Activated CD8-positive, alpha-beta memory T cell treated with anti-CD3 and anti-CD28 coated beads, Interleukin-2, amount 10 ng/mL, durations not matched to agents 7 days and 5 days (primary cell): ENCODE results near the gene OSBP. TPM values are rescaled to one million over a fixed set of nuclear protein-coding genes. Genes with fewer than 3 reads are reported as not detected.
A peak's percentile ranks its signal among the peaks of the same experiment; 100 is the strongest.

Experiments
- ATAC-seq: fragments of 150-1000 bp; cut with Tn5 transposase; one replicate; pipeline ENCODE4 v1.10.0; 2021; ENCODE audit warnings: moderate library complexity
- CTCF ChIA-PET: fragments of 350-600 bp; sonication (Branson Sonifier 250); formaldehyde crosslinking; loops from one replicate; lab custom pipeline; 2021; ENCODE audit warnings: antibody characterized with exemption; lab: Charles Lee
- DNase-seq: peaks from one replicate; pipeline ENCODE4 v3.0.0-alpha.2; 2020
- H3K27ac Mint-ChIP-seq: one replicate; pipeline ENCODE4 v1.8.0; 2021; ENCODE audit warnings: mild to moderate bottlenecking, mixed read lengths
- H3K27me3 Mint-ChIP-seq: one replicate; pipeline ENCODE4 v1.8.0; 2021; ENCODE audit warnings: mixed read lengths
- H3K36me3 Mint-ChIP-seq: one replicate; pipeline ENCODE4 v1.8.0; 2021; ENCODE audit warnings: mild to moderate bottlenecking, mixed read lengths
- H3K4me1 Mint-ChIP-seq: one replicate; pipeline ENCODE4 v1.8.0; 2021; ENCODE audit warnings: mixed read lengths
- H3K4me3 Mint-ChIP-seq: one replicate; pipeline ENCODE4 v1.8.0; 2021; ENCODE audit warnings: mild to moderate bottlenecking, moderate library complexity, mixed read lengths
- H3K9me3 Mint-ChIP-seq: one replicate; pipeline ENCODE4 v1.8.0; 2022; ENCODE audit warnings: low read depth, mixed read lengths
- total RNA-seq, 2 experiments: library from RNA; stranded (reverse); gene quantifications; one replicate each; pipeline ENCODE4 v1.2.3, GENCODE V29; 2021

The OSBP gene
- total RNA-seq, 2 experiments from 2014 or later = 36.6 to 38.0 TPM

GRCh38 chr11:59584294-59584693 is 31.3 kb downstream of the OSBP start:
- CTCF ChIA-PET = no interaction called here
- Mint-ChIP-seq H3K27ac (no peak overlapping the region), H3K4me1 (no peaks in the 10 kb centered on the region), H3K36me3 (peaks cover 66% of the 10 kb centered on the region), H3K4me3 (no peak overlapping the region), H3K9me3 (peaks cover 7% of the 10 kb centered on the region), H3K27me3 (no peaks in the 10 kb centered on the region)
- ATAC-seq (no peak), DNase-seq (no peak)

GRCh38 chr11:59582006-59582405 is 33.6 kb downstream of the OSBP start:
- CTCF ChIA-PET = no interaction called here
- H3K27ac Mint-ChIP-seq = no peak overlapping the region
- H3K36me3 Mint-ChIP-seq = peaks cover 63% of the 10 kb centered on the region
- peaks cover 7% of the 10 kb centered on the region for H3K9me3 Mint-ChIP-seq
- no peak overlapping the region for H3K4me3 Mint-ChIP-seq
- no peaks in the 10 kb centered on the region for H3K4me1 Mint-ChIP-seq
- no peaks in the 10 kb centered on the region for H3K27me3 Mint-ChIP-seq
- DNase-seq (no peak), ATAC-seq (no peak)

- Mint-ChIP-seq H3K36me3 (peaks cover 61% of the 10 kb centered on the region), H3K27ac (no peak overlapping the region), H3K4me1 (no peaks in the 10 kb centered on the region), H3K9me3 (no peaks in the 10 kb centered on the region), H3K4me3 (no peak overlapping the region), H3K27me3 (no peaks in the 10 kb centered on the region)
- DNase-seq (peak; percentile 7), ATAC-seq (no peak)
- CTCF ChIA-PET = interaction anchor here (0.6 to 1.0 kb wide), 2 partner anchors 29 to 41 kb away, joined by 3 to 4 read pairs; no protein-coding TSS in a partner anchor
Measured at GRCh38 chr11:59578369-59578768, 37.2 kb downstream of the OSBP start.

GRCh38 chr11:59575505-59575904 is 40.1 kb downstream of the OSBP start:
- no peak overlapping the region for H3K4me3 Mint-ChIP-seq
- ATAC-seq (no peak), DNase-seq (no peak)
- CTCF ChIA-PET = no interaction called here
- no peaks in the 10 kb centered on the region for H3K27me3 Mint-ChIP-seq
- H3K9me3 Mint-ChIP-seq = no peaks in the 10 kb centered on the region
- H3K36me3 Mint-ChIP-seq = peaks cover 47% of the 10 kb centered on the region
- no peak overlapping the region for H3K27ac Mint-ChIP-seq
- no peaks in the 10 kb centered on the region for H3K4me1 Mint-ChIP-seq

GRCh38 chr11:59574932-59575502 is 40.6 kb downstream of the OSBP start:
- Mint-ChIP-seq H3K4me1 (no peaks in the 10 kb centered on the region), H3K9me3 (no peaks in the 10 kb centered on the region), H3K27ac (no peak overlapping the region)

GRCh38 chr11:59574467-59574866 is 41.1 kb downstream of the OSBP start:
- DNase-seq = no peak
- Mint-ChIP-seq H3K27ac (no peak overlapping the region), H3K4me3 (no peak overlapping the region), H3K9me3 (no peaks in the 10 kb centered on the region), H3K27me3 (no peaks in the 10 kb centered on the region), H3K4me1 (no peaks in the 10 kb centered on the region), H3K36me3 (peaks cover 38% of the 10 kb centered on the region)
- ATAC-seq = no peak
- CTCF ChIA-PET = no interaction called here

More at GRCh38 chr11:59574932-59575502, 40.6 kb downstream of the OSBP start:
- DNase-seq = no peak
- Mint-ChIP-seq H3K4me3 (no peak overlapping the region), H3K36me3 (peaks cover 43% of the 10 kb centered on the region), H3K27me3 (no peaks in the 10 kb centered on the region)
- ATAC-seq = no peak
- CTCF ChIA-PET = no interaction called here

GRCh38 chr11:59573216-59573615 is 42.4 kb downstream of the OSBP start:
- no peaks in the 10 kb centered on the region for H3K27me3 Mint-ChIP-seq
- H3K4me3 Mint-ChIP-seq = no peak overlapping the region
- H3K4me1 Mint-ChIP-seq = no peaks in the 10 kb centered on the region
- peaks cover 29% of the 10 kb centered on the region for H3K36me3 Mint-ChIP-seq
- no peak for DNase-seq
- H3K9me3 Mint-ChIP-seq = no peaks in the 10 kb centered on the region
- CTCF ChIA-PET = interaction anchor here (0.9 kb wide), 1 partner anchor 36 kb away, joined by 3 read pairs; no protein-coding TSS in a partner anchor
- no peak for ATAC-seq
- H3K27ac Mint-ChIP-seq = no peak overlapping the region

- Mint-ChIP-seq H3K4me1 (peaks cover 1% of the 10 kb centered on the region), H3K27ac (no peak overlapping the region), H3K9me3 (no peaks in the 10 kb centered on the region), H3K36me3 (peaks cover 22% of the 10 kb centered on the region), H3K4me3 (no peak overlapping the region), H3K27me3 (no peaks in the 10 kb centered on the region)
- CTCF ChIA-PET = no interaction called here
- ATAC-seq = no peak
- DNase-seq = no peak
Measured at GRCh38 chr11:59572091-59572490, 43.5 kb downstream of the OSBP start.

- no peak for DNase-seq
- peaks cover 2% of the 10 kb centered on the region for H3K36me3 Mint-ChIP-seq
- no peak overlapping the region for H3K4me3 Mint-ChIP-seq
- CTCF ChIA-PET = interaction anchor here (0.6 kb wide), 1 partner anchor 41 kb away, joined by 3 read pairs; no protein-coding TSS in a partner anchor
- H3K4me1 Mint-ChIP-seq = peaks cover 33% of the 10 kb centered on the region
- ATAC-seq = no peak
- no peak overlapping the region for H3K27ac Mint-ChIP-seq
- H3K9me3 Mint-ChIP-seq = no peaks in the 10 kb centered on the region
- H3K27me3 Mint-ChIP-seq = peaks cover 2% of the 10 kb centered on the region
Measured at GRCh38 chr11:59562292-59562691, 53.3 kb downstream of the OSBP start.

GRCh38 chr11:59560702-59561473 is 54.7 kb downstream of the OSBP start:
- H3K36me3 Mint-ChIP-seq = peaks cover 2% of the 10 kb centered on the region
- CTCF ChIA-PET = interaction anchor here (0.7 to 1.8 kb wide), 5 partner anchors 9 to 55 kb away, joined by 3 to 8 read pairs (median 4); no protein-coding TSS in a partner anchor
- ATAC-seq = peak; percentile 61
- H3K4me3 Mint-ChIP-seq = peak overlapping the region; percentile 91
- H3K27ac Mint-ChIP-seq = peak overlapping the region; percentile 96
- peak; percentile 88 for DNase-seq
- H3K9me3 Mint-ChIP-seq = no peaks in the 10 kb centered on the region
- H3K4me1 Mint-ChIP-seq = peaks cover 42% of the 10 kb centered on the region
- H3K27me3 Mint-ChIP-seq = peaks cover 8% of the 10 kb centered on the region

GRCh38 chr11:59560290-59560701 is 55.3 kb downstream of the OSBP start:
- DNase-seq = peak; percentile 88
- peaks cover 46% of the 10 kb centered on the region for H3K4me1 Mint-ChIP-seq

GRCh38 chr11:59559886-59560285 is 55.7 kb downstream of the OSBP start:
- ATAC-seq = peak; percentile 1
- DNase-seq = peak; percentile 40
- Mint-ChIP-seq H3K4me1 (peaks cover 45% of the 10 kb centered on the region), H3K36me3 (peaks cover 2% of the 10 kb centered on the region), H3K9me3 (no peaks in the 10 kb centered on the region), H3K27ac (peak overlapping the region; percentile 96), H3K27me3 (peaks cover 15% of the 10 kb centered on the region), H3K4me3 (peak overlapping the region; percentile 91)
- CTCF ChIA-PET = interaction anchor here (1.2 to 1.8 kb wide), 4 partner anchors 8 to 56 kb away, joined by 4 to 8 read pairs (median 5); no protein-coding TSS in a partner anchor

More at GRCh38 chr11:59560290-59560701, 55.3 kb downstream of the OSBP start:
- ATAC-seq = peak; percentile 40
- peak overlapping the region; percentile 96 for H3K27ac Mint-ChIP-seq
- H3K36me3 Mint-ChIP-seq = peaks cover 2% of the 10 kb centered on the region
- H3K27me3 Mint-ChIP-seq = peaks cover 14% of the 10 kb centered on the region
- CTCF ChIA-PET = interaction anchor here (1.2 to 1.8 kb wide), 4 partner anchors 9 to 56 kb away, joined by 4 to 8 read pairs (median 5); no protein-coding TSS in a partner anchor
- no peaks in the 10 kb centered on the region for H3K9me3 Mint-ChIP-seq
- peak overlapping the region; percentile 91 for H3K4me3 Mint-ChIP-seq

GRCh38 chr11:59558270-59558643 is 57.3 kb downstream of the OSBP start:
- Mint-ChIP-seq H3K27ac (peak overlapping the region; percentile 36), H3K4me3 (peak overlapping the region; percentile 75), H3K36me3 (peaks cover 2% of the 10 kb centered on the region), H3K9me3 (no peaks in the 10 kb centered on the region), H3K4me1 (peaks cover 45% of the 10 kb centered on the region), H3K27me3 (peaks cover 22% of the 10 kb centered on the region)
- ATAC-seq (no peak), DNase-seq (no peak)
- CTCF ChIA-PET = interaction anchor here (1.0 to 1.5 kb wide), 4 partner anchors 8 to 208 kb away, joined by 3 to 12 read pairs (median 4); partner anchors contain the start of genes OSBP and PATL1
